ENCODE measurements around the gene ANKS6. TPM values are rescaled to one million over a fixed set of nuclear protein-coding genes. Genes with fewer than 3 reads are reported as not detected.

ANKS6 gene
- total RNA-seq, 1 experiment from 2014 or later, result 21.1 TPM

GRCh38 chr9:98793031-98793430, 3.3 kb downstream of the ANKS6 start:
- Mint-ChIP-seq H3K4me3 (ENCODE audit: unreplicated experiment) (no peak overlapping the region), H3K27ac (ENCODE audit: unreplicated experiment) (peak overlapping the region; percentile 76), H3K9me3 (ENCODE audit: unreplicated experiment) (no peaks in the 10 kb centered on the region), H3K36me3 (ENCODE audit: insufficient read depth, unreplicated experiment) (peaks cover 13% of the 10 kb centered on the region), H3K4me1 (ENCODE audit: low read depth, unreplicated experiment) (peaks cover 29% of the 10 kb centered on the region), H3K27me3 (ENCODE audit: insufficient read depth, unreplicated experiment) (no peaks in the 10 kb centered on the region)
- H3K36me3 ChIP-seq (ENCODE audit: control insufficient read depth, insufficient read depth, low read length), result no peaks in the 10 kb centered on the region; the same call in none of the 2 replicates
- no peaks in the 10 kb centered on the region for H3K9me3 ChIP-seq
- no peaks in the 10 kb centered on the region for H3K27me3 ChIP-seq (replicated peaks; ENCODE audit: control insufficient read depth, insufficient read depth, low read length)
- DNase-seq, result no peak
- intact Hi-C loops (cut with micrococcal nuclease; ENCODE audit: unreplicated experiment), result loop anchor here (10.0 kb wide), 1 partner anchor 418 kb away; no protein-coding TSS in a partner anchor
- POLR2A ChIA-PET, result no interaction called here
- CTCF ChIA-PET, result interaction anchor here (0.6 to 1.9 kb wide), 4 partner anchors 11 to 54 kb away, joined by 3 to 8 read pairs (median 6); no protein-coding TSS in a partner anchor
- peaks cover 25% of the 10 kb centered on the region for H3K4me1 ChIP-seq
- BruUV-seq (replicated peaks), result TSS peak; percentile 11
- no peak overlapping the region for H3K4me3 ChIP-seq (ENCODE audit: low read depth, low read length)
- TF ChIP-seq, protein P1, sequence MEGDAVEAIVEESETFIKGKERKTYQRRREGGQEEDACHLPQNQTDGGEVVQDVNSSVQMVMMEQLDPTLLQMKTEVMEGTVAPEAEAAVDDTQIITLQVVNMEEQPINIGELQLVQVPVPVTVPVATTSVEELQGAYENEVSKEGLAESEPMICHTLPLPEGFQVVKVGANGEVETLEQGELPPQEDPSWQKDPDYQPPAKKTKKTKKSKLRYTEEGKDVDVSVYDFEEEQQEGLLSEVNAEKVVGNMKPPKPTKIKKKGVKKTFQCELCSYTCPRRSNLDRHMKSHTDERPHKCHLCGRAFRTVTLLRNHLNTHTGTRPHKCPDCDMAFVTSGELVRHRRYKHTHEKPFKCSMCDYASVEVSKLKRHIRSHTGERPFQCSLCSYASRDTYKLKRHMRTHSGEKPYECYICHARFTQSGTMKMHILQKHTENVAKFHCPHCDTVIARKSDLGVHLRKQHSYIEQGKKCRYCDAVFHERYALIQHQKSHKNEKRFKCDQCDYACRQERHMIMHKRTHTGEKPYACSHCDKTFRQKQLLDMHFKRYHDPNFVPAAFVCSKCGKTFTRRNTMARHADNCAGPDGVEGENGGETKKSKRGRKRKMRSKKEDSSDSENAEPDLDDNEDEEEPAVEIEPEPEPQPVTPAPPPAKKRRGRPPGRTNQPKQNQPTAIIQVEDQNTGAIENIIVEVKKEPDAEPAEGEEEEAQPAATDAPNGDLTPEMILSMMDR (IDR thresholded peaks at IDR 0.05; ENCODE audit: insufficient read depth in 1 of 2, low read depth in 1 of 2, low read length in 1 of 2, severe bottlenecking in 1 of 2, unreplicated experiment in 1 of 2), result no peak

GRCh38 chr9:98791608-98792490, 4.5 kb downstream of the ANKS6 start:
- no TSS peak for BruUV-seq (replicated peaks)
- no peaks in the 10 kb centered on the region; the same call in none of the 2 replicates for H3K36me3 ChIP-seq (ENCODE audit: control insufficient read depth, insufficient read depth, low read length)
- no peaks in the 10 kb centered on the region for H3K27me3 ChIP-seq (replicated peaks; ENCODE audit: control insufficient read depth, insufficient read depth, low read length)
- H3K9me3 ChIP-seq, result no peaks in the 10 kb centered on the region
- H3K27ac Mint-ChIP-seq (ENCODE audit: unreplicated experiment), result peak overlapping the region; percentile 76
- peak overlapping the region; percentile 23 for H3K4me3 Mint-ChIP-seq (ENCODE audit: unreplicated experiment)
- no peaks in the 10 kb centered on the region for H3K27me3 Mint-ChIP-seq (ENCODE audit: insufficient read depth, unreplicated experiment)
- DNase-seq, result no peak
- H3K36me3 Mint-ChIP-seq (ENCODE audit: insufficient read depth, unreplicated experiment), result peaks cover 24% of the 10 kb centered on the region
- H3K9me3 Mint-ChIP-seq (ENCODE audit: unreplicated experiment), result no peaks in the 10 kb centered on the region
- H3K4me1 ChIP-seq, result peaks cover 25% of the 10 kb centered on the region
- intact Hi-C loops (cut with micrococcal nuclease; ENCODE audit: unreplicated experiment), result loop anchor here (1.0 to 10.0 kb wide), 3 partner anchors 10 to 477 kb away; no protein-coding TSS in a partner anchor
- CTCF ChIA-PET, result interaction anchor here (0.8 to 1.9 kb wide), 3 partner anchors 13 to 16 kb away, joined by 3 to 8 read pairs (median 4); no protein-coding TSS in a partner anchor
- H3K4me1 Mint-ChIP-seq (ENCODE audit: low read depth, unreplicated experiment), result peaks cover 36% of the 10 kb centered on the region
- H3K4me3 ChIP-seq (ENCODE audit: low read depth, low read length), result no peak overlapping the region
- POLR2A ChIA-PET, result no interaction called here
- TF ChIP-seq, protein P1 (IDR thresholded peaks at IDR 0.05; ENCODE audit: insufficient read depth in 1 of 2, low read depth in 1 of 2, low read length in 1 of 2, severe bottlenecking in 1 of 2, unreplicated experiment in 1 of 2), result no peak

DNA sequence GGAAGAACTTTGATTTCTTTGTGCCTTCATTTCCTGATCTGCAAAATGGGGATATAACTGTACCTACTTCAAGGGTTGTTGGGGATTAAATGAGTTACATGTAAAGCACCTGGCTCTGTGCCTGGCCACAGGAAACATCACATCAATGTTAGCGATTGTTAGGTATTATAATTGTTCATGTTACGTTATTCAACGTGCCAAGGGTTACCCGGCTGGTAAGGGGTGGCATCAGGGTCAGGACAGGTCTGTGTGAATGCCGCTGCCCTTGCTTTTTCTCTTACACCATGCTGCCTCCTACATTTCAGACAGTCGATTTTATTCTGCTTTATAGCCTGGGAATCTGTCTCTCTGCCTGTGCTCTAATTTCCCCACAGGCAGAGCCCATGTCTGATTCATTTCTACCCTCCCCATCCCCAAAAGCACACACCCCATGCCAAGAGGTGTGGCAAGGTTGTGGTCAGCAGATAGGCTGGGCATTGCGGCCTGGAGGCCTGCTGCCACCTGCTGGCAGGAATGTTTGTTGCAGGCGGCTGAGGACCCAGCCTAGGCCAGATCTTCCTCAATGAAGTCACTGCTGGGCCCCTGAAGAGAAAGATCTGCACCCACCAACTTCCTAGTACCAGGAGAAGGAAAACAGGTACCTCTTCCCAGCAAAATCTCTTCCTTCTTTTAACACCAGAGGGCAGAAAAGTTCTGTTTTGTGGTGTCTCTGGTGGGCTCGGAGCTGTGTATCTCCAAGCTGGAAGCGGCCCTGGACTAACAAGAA, 5.3 kb downstream of the ANKS6 start:
- H3K27me3 Mint-ChIP-seq (ENCODE audit: insufficient read depth, unreplicated experiment), result no peaks in the 10 kb centered on the region
- H3K4me1 Mint-ChIP-seq (ENCODE audit: low read depth, unreplicated experiment), result peaks cover 36% of the 10 kb centered on the region
- POLR2A ChIA-PET, result no interaction called here
- no peak overlapping the region for H3K4me3 Mint-ChIP-seq (ENCODE audit: unreplicated experiment)
- peak; percentile 78 to 87 for DNase-seq
- peaks cover 24% of the 10 kb centered on the region for H3K36me3 Mint-ChIP-seq (ENCODE audit: insufficient read depth, unreplicated experiment)
- H3K9me3 Mint-ChIP-seq (ENCODE audit: unreplicated experiment), result no peaks in the 10 kb centered on the region
- Histone ChIP-seq H3K27me3 (replicated peaks; ENCODE audit: control insufficient read depth, insufficient read depth, low read length) (no peaks in the 10 kb centered on the region), H3K4me1 (peaks cover 25% of the 10 kb centered on the region), H3K9me3 (no peaks in the 10 kb centered on the region), H3K4me3 (ENCODE audit: low read depth, low read length) (no peak overlapping the region), H3K36me3 (ENCODE audit: control insufficient read depth, insufficient read depth, low read length) (no peaks in the 10 kb centered on the region; the same call in none of the 2 replicates)
- peak overlapping the region; percentile 76 for H3K27ac Mint-ChIP-seq (ENCODE audit: unreplicated experiment)
- BruUV-seq (replicated peaks), result no TSS peak
- intact Hi-C loops (cut with micrococcal nuclease; ENCODE audit: unreplicated experiment), result loop anchor here (1.0 to 10.0 kb wide), 3 partner anchors 9 to 476 kb away; no protein-coding TSS in a partner anchor
- CTCF ChIA-PET, result interaction anchor here (0.9 to 1.9 kb wide), 2 partner anchors 12 to 15 kb away, joined by 4 to 8 read pairs; no protein-coding TSS in a partner anchor
- TF ChIP-seq, protein P1 (IDR thresholded peaks at IDR 0.05; ENCODE audit: insufficient read depth in 1 of 2, low read depth in 1 of 2, low read length in 1 of 2, severe bottlenecking in 1 of 2, unreplicated experiment in 1 of 2), result peak; percentile 96 to 97

Measured in Caco-2 (cell line).